GM23338 (cell line): ENCODE data around the gene HMG20B. TPM values are rescaled to one million over a fixed set of nuclear protein-coding genes. Genes with fewer than 3 reads are reported as not detected.

Experiments
- ATAC-seq: fragments of 200-7000 bp; cut with Tn5 transposase; 3 replicates; pipeline ENCODE4 v1.9.1; 2020
- DNase-seq: peaks from one replicate; pipeline ENCODE4 v3.0.0-alpha.2; 2015; ENCODE audit warnings: low spot score
- H2AFZ ChIP-seq: fragments of 200-600 bp; sonication (generic); 2 replicates; pipeline ENCODE4 v1.8.0; 2016; ENCODE audit warnings: antibody characterized with exemption, mild to moderate bottlenecking, moderate library complexity
- H3F3A ChIP-seq: fragments of 200-600 bp; sonication (generic); replicated peaks from 2 replicates; pipeline ENCODE4 v1.8.0; 2017; ENCODE audit warnings: antibody characterized with exemption, mixed run types, low read depth
- H3K27ac ChIP-seq: fragments of 200-600 bp; sonication (generic); 2 replicates; pipeline ENCODE4 v1.6.1; 2016; ENCODE audit warnings: low read depth
- H3K27me3 ChIP-seq: fragments of 200-600 bp; sonication (generic); 2 replicates; pipeline ENCODE4 v1.8.0; 2016; ENCODE audit warnings: mild to moderate bottlenecking, mixed run types, moderate library complexity; ENCODE audit not compliant: insufficient read depth
- H3K36me3 ChIP-seq: fragments of 200-600 bp; sonication (generic); 2 replicates; pipeline ENCODE4 v1.8.0; 2016; ENCODE audit warnings: mild to moderate bottlenecking; ENCODE audit not compliant: insufficient read depth
- H3K4me1 ChIP-seq: fragments of 200-600 bp; sonication (generic); 2 replicates; pipeline ENCODE4 v1.8.0; 2016; ENCODE audit warnings: mild to moderate bottlenecking, moderate library complexity; ENCODE audit not compliant: insufficient read depth
- H3K4me2 ChIP-seq: fragments of 200-600 bp; sonication (generic); 2 replicates; pipeline ENCODE4 v1.7.1; 2017; ENCODE audit warnings: mixed run types
- H3K4me3 ChIP-seq: fragments of 200-600 bp; sonication (generic); 2 replicates; pipeline ENCODE4 v1.6.1; 2016; ENCODE audit warnings: mixed run types
- H3K79me2 ChIP-seq: fragments of 200-600 bp; sonication (generic); replicated peaks from 2 replicates; pipeline ENCODE4 v1.8.0; 2017; ENCODE audit warnings: mild to moderate bottlenecking; ENCODE audit not compliant: insufficient read depth
- H3K9me2 ChIP-seq: fragments of 200-600 bp; sonication (generic); 2 replicates; pipeline ENCODE4 v1.8.0; 2017; ENCODE audit not compliant: insufficient read depth
- H4K20me1 ChIP-seq: fragments of 200-600 bp; sonication (generic); replicated peaks from 2 replicates; pipeline ENCODE4 v1.8.0; 2017; ENCODE audit warnings: mild to moderate bottlenecking; ENCODE audit not compliant: insufficient read depth
- H3K27ac Mint-ChIP-seq: 2 replicates; pipeline ENCODE4 v1.8.0; 2020; ENCODE audit warnings: inconsistent platforms, mild to moderate bottlenecking, moderate library complexity, mixed read lengths
- H3K27me3 Mint-ChIP-seq: 3 replicates; pipeline ENCODE4 v1.8.0; 2022; ENCODE audit warnings: low read depth, mild to moderate bottlenecking, moderate library complexity, mixed read lengths, inconsistent platforms; ENCODE audit not compliant: insufficient read depth, poor library complexity
- H3K36me3 Mint-ChIP-seq: 3 replicates; pipeline ENCODE4 v1.8.0; 2021; ENCODE audit warnings: low read depth, mild to moderate bottlenecking, inconsistent platforms, moderate library complexity, mixed read lengths
- H3K4me1 Mint-ChIP-seq: 3 replicates; pipeline ENCODE4 v1.8.0; 2020; ENCODE audit warnings: mild to moderate bottlenecking, inconsistent platforms, mixed read lengths
- H3K4me3 Mint-ChIP-seq: 3 replicates; pipeline ENCODE4 v1.8.0; 2021; ENCODE audit warnings: moderate library complexity, mild to moderate bottlenecking, inconsistent platforms, mixed read lengths
- H3K9me3 Mint-ChIP-seq: 3 replicates; pipeline ENCODE4 v1.8.0; 2020; ENCODE audit warnings: moderate library complexity, mild to moderate bottlenecking, inconsistent platforms, mixed read lengths
- CREB1 ChIP-seq: fragments of 250-450 bp; sonication (Bioruptor Pico); IDR thresholded peaks from 2 replicates; pipeline ENCODE4 v1.5.0; 2020; ENCODE audit warnings: low read depth, mild to moderate bottlenecking, moderate library complexity
- CTCF ChIP-seq, 2 experiments: fragments of 200-600 bp in 1 of 2; sonication (generic) in 1 of 2; conservative IDR thresholded peaks; 2 replicates each; pipeline versions ENCODE4 v1.5.1 to v1.6.1; 2016 to 2017; ENCODE audit warnings: antibody characterized with exemption in 2 of 2, low read depth in 2 of 2, mild to moderate bottlenecking in 2 of 2, moderate library complexity in 1 of 2
- ETS1 ChIP-seq: IDR thresholded peaks from 2 replicates; pipeline ENCODE4 v1.6.1; 2016; ENCODE audit warnings: antibody characterized with exemption
- EZH2 ChIP-seq: fragments of 200-600 bp; sonication (generic); IDR thresholded peaks from one replicate; pipeline ENCODE4 v1.8.0; 2017; ENCODE audit warnings: antibody characterized with exemption, mild to moderate bottlenecking, low read depth; ENCODE audit not compliant: unreplicated experiment
- EZH2phosphoT487 ChIP-seq: fragments of 200-600 bp; sonication (generic); IDR thresholded peaks from one replicate; pipeline ENCODE4 v1.8.1; 2018; ENCODE audit warnings: antibody characterized with exemption; ENCODE audit not compliant: unreplicated experiment
- JUNB ChIP-seq: IDR thresholded peaks from one replicate; pipeline ENCODE4 v1.6.1; 2016; ENCODE audit warnings: antibody characterized with exemption; ENCODE audit not compliant: unreplicated experiment
- POLR2AphosphoS5 ChIP-seq: IDR thresholded peaks from 2 replicates; pipeline ENCODE4 v1.6.1; 2016; ENCODE audit warnings: antibody characterized with exemption, low read depth
- REST ChIP-seq: IDR thresholded peaks from one replicate; pipeline ENCODE4 v1.6.1; 2018; ENCODE audit warnings: antibody characterized with exemption; ENCODE audit not compliant: unreplicated experiment
- STAT1 ChIP-seq: IDR thresholded peaks from one replicate; pipeline ENCODE4 v1.6.1; 2016; ENCODE audit warnings: antibody characterized with exemption; ENCODE audit not compliant: unreplicated experiment
- ZNF114 ChIP-seq: fragments of 250-450 bp; sonication (Bioruptor Pico); IDR thresholded peaks from 2 replicates; pipeline ENCODE4 v1.5.0; 2020; ENCODE audit warnings: mild to moderate bottlenecking, moderate library complexity
- ZNF331 ChIP-seq: fragments of 250-450 bp; sonication (Bioruptor Pico); IDR thresholded peaks from 2 replicates; pipeline ENCODE4 v1.5.0; 2020; ENCODE audit warnings: low read depth, mild to moderate bottlenecking, moderate library complexity
- polyA plus RNA-seq: library from polyadenylated mRNA; unstranded; fragments of >200 nt; fragmentation: Nextera tagmentation; extraction: Ambion mirVana; gene quantifications from 2 replicates; pipeline ENCODE4 v1.2.1, GENCODE V29; 2016
- total RNA-seq: library from RNA; depleted of rRNA; stranded (reverse); fragments of >200 nt; shearing (Covaris generic); gene quantifications from 2 replicates; pipeline ENCODE4 v1.2.3, GENCODE V29; 2014

HMG20B gene
- total and polyA plus RNA-seq, 2 experiments from 2014 or later, result 74.1 to 130 TPM

GRCh38 chr19:3536429-3537100 is 36.2 kb upstream of the HMG20B start:
- H3K4me1 ChIP-seq, result no peaks in the 10 kb centered on the region
- H3K79me2 ChIP-seq, result no peaks in the 10 kb centered on the region
- no peak for ATAC-seq
- no peaks in the 10 kb centered on the region for H3K36me3 ChIP-seq
- no peak overlapping the region for H3K27ac ChIP-seq
- H3K9me2 ChIP-seq, result no peaks in the 10 kb centered on the region
- Mint-ChIP-seq H3K4me1 (peaks cover 10% of the 10 kb centered on the region; the same call in 2 of the 3 replicates), H3K4me3 (no peak overlapping the region), H3K9me3 (0 out of 3 replicates have a peak, but pooled peaks cover 3% of the 10 kb centered on the region), H3K27me3 (peaks cover 21% of the 10 kb centered on the region), H3K36me3 (peaks cover 31% of the 10 kb centered on the region), H3K27ac (no peak overlapping the region)
- H3K4me3 ChIP-seq, result no peak overlapping the region
- TF ChIP-seq ETS1 (no peak), CREB1 (CRISPR knock-in tag) (no peak), JUNB (no peak), REST (no peak), ZNF114 (CRISPR knock-in tag) (no peak), ZNF331 (CRISPR knock-in tag) (no peak), POLR2AphosphoS5 (no peak), EZH2phosphoT487 (no peak), EZH2 (no peak), CTCF (conservative IDR thresholded peaks at IDR 0.05; ENCODE audit: low read depth in 2 of 2) (no peak), STAT1 (no peak)
- H3K27me3 ChIP-seq, result no peaks in the 10 kb centered on the region
- H3K4me2 ChIP-seq, result no peak overlapping the region
- DNase-seq, result no peak
- H3F3A ChIP-seq, result peaks cover 7% of the 10 kb centered on the region; the same call in 1 of the 2 replicates
- no peak overlapping the region for H2AFZ ChIP-seq
- no peaks in the 10 kb centered on the region; the same call in 1 of the 2 replicates for H4K20me1 ChIP-seq
